Osteoblast (primary cell): ENCODE results near the gene SPINK6. TPM values are rescaled to one million over a fixed set of nuclear protein-coding genes. Genes with fewer than 3 reads are reported as not detected.
A peak's percentile ranks its signal among the peaks of the same experiment; 100 is the strongest.

ENCODE experiments used
- DNase-seq: peaks from one replicate; pipeline ENCODE4 v3.0.0; 2011; ENCODE audit warnings: low spot score, mixed read lengths; ENCODE audit not compliant: insufficient read length; ENCODE audit errors: missing footprints
- H2AFZ ChIP-seq: 2 replicates; pipeline ENCODE4 v1.6.0; 2011; ENCODE audit warnings: mild to moderate bottlenecking, low read length
- H3K27ac ChIP-seq: 2 replicates; pipeline ENCODE4 v1.5.1; 2011; ENCODE audit warnings: mild to moderate bottlenecking, low read depth, low read length, moderate library complexity
- H3K27me3 ChIP-seq: 2 replicates; pipeline ENCODE4 v1.6.0; 2012; ENCODE audit warnings: mild to moderate bottlenecking, control low read depth, inconsistent platforms, low read length, moderate library complexity; ENCODE audit not compliant: insufficient read depth
- H3K36me3 ChIP-seq: 2 replicates; pipeline ENCODE4 v1.5.1; 2011; ENCODE audit warnings: mild to moderate bottlenecking, low read length, control low read depth, moderate library complexity; ENCODE audit not compliant: insufficient read depth
- H3K4me1 ChIP-seq: 2 replicates; pipeline ENCODE4 v1.5.1; 2011; ENCODE audit warnings: mild to moderate bottlenecking, low read length, control low read depth, moderate library complexity; ENCODE audit not compliant: insufficient read depth
- H3K4me2 ChIP-seq: 2 replicates; pipeline ENCODE4 v1.6.0; 2011; ENCODE audit warnings: mild to moderate bottlenecking, low read length; ENCODE audit not compliant: insufficient read depth
- H3K4me3 ChIP-seq: fragments of 200-600 bp; sonication (generic); 3 replicates; pipeline ENCODE4 v1.5.1; 2012; ENCODE audit warnings: mild to moderate bottlenecking, low read length, inconsistent platforms; ENCODE audit not compliant: insufficient read depth
- H3K79me2 ChIP-seq: 2 replicates; pipeline ENCODE4 v1.6.0; 2012; ENCODE audit warnings: mild to moderate bottlenecking, low read length, control low read depth, inconsistent platforms; ENCODE audit not compliant: insufficient read depth
- H3K9me3 ChIP-seq: 2 replicates; pipeline ENCODE4 v1.5.1; 2011; ENCODE audit warnings: low read depth, low read length, control low read depth
- H4K20me1 ChIP-seq: 2 replicates; pipeline ENCODE4 v1.6.0; 2012; ENCODE audit warnings: mild to moderate bottlenecking, low read length, control low read depth; ENCODE audit not compliant: insufficient read depth
- total RNA-seq: library from RNA; depleted of rRNA; stranded (reverse); fragments of >200 nt; gene quantifications from 2 replicates; pipeline ENCODE4 v1.2.3, GENCODE V29; 2012
- TF ChIP-seq, protein P1 (sequence below): IDR thresholded peaks from 2 replicates; pipeline ENCODE4 v1.5.1; 2011; ENCODE audit warnings: mild to moderate bottlenecking, low read depth, low read length, moderate library complexity; ENCODE audit errors: extremely low read depth

Gene SPINK6
- total RNA-seq, 1 donor = not detected

DNA sequence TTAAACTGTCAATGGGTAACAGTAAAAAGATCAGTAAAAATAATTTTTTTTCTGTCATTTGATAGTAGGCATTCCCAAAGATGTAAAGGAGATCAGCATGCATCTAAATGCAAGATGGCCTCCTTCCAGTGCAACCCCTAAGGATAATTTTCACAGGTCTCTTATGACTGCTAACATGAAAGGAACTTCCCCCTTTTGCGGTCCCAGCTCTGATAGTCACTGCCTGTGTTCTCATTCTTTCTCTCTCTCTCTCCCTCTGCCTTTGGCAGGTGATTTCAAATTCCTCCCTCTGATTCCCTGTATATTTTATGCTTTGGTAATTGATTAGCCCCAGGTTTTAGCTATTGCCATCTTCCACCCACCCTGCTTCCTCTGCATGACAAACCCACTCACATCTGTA, 25.6 kb upstream of the SPINK6 start:
- H3K4me3 ChIP-seq = no peak overlapping the region
- TF ChIP-seq, protein P1, sequence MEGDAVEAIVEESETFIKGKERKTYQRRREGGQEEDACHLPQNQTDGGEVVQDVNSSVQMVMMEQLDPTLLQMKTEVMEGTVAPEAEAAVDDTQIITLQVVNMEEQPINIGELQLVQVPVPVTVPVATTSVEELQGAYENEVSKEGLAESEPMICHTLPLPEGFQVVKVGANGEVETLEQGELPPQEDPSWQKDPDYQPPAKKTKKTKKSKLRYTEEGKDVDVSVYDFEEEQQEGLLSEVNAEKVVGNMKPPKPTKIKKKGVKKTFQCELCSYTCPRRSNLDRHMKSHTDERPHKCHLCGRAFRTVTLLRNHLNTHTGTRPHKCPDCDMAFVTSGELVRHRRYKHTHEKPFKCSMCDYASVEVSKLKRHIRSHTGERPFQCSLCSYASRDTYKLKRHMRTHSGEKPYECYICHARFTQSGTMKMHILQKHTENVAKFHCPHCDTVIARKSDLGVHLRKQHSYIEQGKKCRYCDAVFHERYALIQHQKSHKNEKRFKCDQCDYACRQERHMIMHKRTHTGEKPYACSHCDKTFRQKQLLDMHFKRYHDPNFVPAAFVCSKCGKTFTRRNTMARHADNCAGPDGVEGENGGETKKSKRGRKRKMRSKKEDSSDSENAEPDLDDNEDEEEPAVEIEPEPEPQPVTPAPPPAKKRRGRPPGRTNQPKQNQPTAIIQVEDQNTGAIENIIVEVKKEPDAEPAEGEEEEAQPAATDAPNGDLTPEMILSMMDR = no peak
- H3K36me3 ChIP-seq = no peaks in the 10 kb centered on the region
- no peaks in the 10 kb centered on the region for H3K79me2 ChIP-seq
- H3K27me3 ChIP-seq = peaks cover 2% of the 10 kb centered on the region
- H3K27ac ChIP-seq = no peak overlapping the region
- H2AFZ ChIP-seq = no peak overlapping the region
- no peak overlapping the region for H3K4me2 ChIP-seq
- no peaks in the 10 kb centered on the region for H3K4me1 ChIP-seq
- no peak for DNase-seq
- H3K9me3 ChIP-seq = no peaks in the 10 kb centered on the region
- H4K20me1 ChIP-seq = no peaks in the 10 kb centered on the region

DNA sequence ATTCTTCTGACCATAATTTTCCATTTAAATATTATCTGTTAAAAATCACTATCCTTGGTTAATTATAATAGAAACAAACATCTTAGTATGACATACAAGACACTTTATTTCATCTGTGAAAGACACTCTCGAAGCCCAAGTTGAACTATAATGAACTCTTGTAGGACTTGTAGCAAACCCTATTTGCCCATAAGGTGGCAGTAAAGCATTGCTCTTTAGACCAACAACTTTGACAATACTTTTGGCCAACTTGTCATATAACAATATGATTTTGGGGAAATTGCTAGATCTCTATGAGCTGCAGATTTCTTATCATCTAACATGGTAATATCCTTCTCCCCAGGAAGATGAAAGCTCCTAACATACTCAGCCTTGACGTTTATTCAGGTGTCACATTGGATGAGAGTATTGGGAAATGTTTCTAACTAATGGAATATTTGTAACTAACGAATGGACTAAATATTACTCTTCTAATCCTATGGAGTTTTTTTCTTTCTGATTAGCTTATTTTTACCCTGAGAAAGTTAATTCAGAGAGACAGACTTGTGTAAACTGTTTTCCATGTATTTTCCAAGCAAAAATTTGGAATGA, 23.5 kb upstream of the SPINK6 start:
- Histone ChIP-seq H3K36me3 (no peaks in the 10 kb centered on the region), H3K4me2 (no peak overlapping the region), H2AFZ (no peak overlapping the region), H3K4me3 (no peak overlapping the region), H3K4me1 (no peaks in the 10 kb centered on the region), H3K27ac (no peak overlapping the region), H3K79me2 (no peaks in the 10 kb centered on the region), H3K9me3 (no peaks in the 10 kb centered on the region), H3K27me3 (peaks cover 2% of the 10 kb centered on the region), H4K20me1 (no peaks in the 10 kb centered on the region)
- DNase-seq = no peak
- TF ChIP-seq, protein P1 = peak; percentile 64

DNA sequence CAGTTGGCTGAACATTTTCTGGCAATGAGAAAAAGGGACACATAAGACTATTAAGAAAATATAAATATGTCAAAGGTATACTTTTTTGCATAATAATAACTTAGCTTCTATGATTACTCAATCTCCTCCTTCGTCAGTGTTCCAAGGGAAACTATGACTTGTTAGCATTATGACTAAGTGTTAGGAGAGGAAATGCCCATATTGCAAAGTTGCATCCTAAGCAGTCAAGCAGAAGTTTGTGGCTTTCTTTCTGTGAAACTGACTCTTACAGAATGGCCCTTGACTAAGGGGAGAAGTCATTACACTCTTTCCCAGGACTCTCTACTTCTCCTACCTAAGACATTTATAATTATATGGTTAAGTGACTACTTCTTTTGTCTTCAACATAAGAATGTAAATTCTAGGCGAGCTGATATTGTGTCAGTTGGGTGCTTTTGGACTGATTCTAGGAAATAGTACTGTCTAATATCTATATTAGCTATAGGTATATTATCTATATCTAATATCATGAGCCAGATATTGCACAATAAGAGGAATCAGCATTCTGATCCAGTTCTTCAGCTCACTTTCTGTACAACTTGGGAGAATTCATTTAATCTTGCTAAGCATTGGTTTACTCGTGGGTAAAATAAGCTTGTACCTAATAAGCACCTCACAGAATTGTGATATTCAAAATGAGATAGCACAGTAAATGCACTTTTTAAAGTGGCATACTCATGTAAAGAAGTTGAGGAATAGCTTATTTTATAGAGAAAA, 16.4 kb upstream of the SPINK6 start:
- H3K4me2 ChIP-seq = no peak overlapping the region
- DNase-seq = no peak

DNA sequence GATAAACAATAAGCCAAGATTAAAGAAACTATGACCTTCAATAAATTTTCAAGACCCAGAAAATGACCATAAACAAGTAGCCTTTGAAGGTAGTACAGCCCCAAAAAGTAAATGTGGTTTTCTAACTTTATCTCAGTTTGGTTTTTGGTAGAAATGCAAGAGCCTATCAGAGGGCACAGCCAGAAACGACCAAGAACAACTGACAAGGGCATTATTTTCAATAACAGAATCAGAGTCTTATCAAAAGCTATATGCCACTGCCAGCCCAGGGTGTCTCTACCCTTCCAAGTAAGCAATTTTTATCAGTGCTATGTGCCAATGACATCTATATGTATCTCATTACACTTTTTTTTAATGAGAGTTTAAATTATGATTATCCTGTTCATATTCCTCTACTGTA, 11.8 kb upstream of the SPINK6 start:
- Histone ChIP-seq H3K4me1 (no peaks in the 10 kb centered on the region), H3K79me2 (no peaks in the 10 kb centered on the region), H4K20me1 (no peaks in the 10 kb centered on the region), H3K27me3 (no peaks in the 10 kb centered on the region), H3K27ac (no peak overlapping the region), H3K4me3 (no peak overlapping the region), H3K36me3 (no peaks in the 10 kb centered on the region), H3K4me2 (no peak overlapping the region), H3K9me3 (no peaks in the 10 kb centered on the region), H2AFZ (no peak overlapping the region)
- no peak for DNase-seq
- TF ChIP-seq, protein P1 = no peak

More for the DNA sequence above, 16.4 kb upstream of the SPINK6 start:
- Histone ChIP-seq H4K20me1 (no peaks in the 10 kb centered on the region), H3K27me3 (no peaks in the 10 kb centered on the region), H3K27ac (no peak overlapping the region), H3K4me3 (no peak overlapping the region), H3K79me2 (no peaks in the 10 kb centered on the region), H3K9me3 (no peaks in the 10 kb centered on the region), H3K36me3 (no peaks in the 10 kb centered on the region), H3K4me1 (no peaks in the 10 kb centered on the region), H2AFZ (no peak overlapping the region)
- TF ChIP-seq, protein P1 = no peak
